Measurements from ENCODE around the gene AVL9.
"Not testable (repeated sequence)": the region's sequence is repeated elsewhere in the genome, so short reads cannot be mapped to it uniquely, and the experiment has no call there.

Gene AVL9

DNA sequence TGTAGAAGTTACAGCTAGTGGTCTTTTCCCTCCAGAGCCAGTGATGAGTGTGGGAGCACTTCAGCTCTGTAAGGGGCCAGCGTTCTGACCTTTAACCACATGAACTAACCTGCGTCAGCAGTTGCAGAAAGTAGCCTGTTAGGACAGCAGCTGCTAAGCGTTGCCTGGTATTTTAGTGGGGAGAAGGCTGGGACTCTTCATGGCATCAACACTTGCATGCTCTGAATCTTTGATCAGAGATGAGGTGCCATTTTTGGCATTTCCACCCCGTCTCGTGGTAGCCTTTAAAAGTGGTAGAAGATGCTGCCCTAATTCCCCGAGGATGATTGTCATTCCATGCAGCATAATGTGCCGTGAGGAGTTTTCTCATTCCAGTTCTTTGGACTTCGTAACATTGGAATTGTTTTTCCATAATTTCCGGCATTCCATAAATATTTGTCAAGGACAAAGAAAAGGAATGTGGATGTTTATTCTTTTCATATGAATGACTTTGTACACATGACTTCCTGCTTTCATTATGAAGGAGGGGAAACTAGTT is 92.2 kb downstream of the AVL9 start:
- DNase-seq (ENCODE audit: low spot score), result no peak

DNA sequence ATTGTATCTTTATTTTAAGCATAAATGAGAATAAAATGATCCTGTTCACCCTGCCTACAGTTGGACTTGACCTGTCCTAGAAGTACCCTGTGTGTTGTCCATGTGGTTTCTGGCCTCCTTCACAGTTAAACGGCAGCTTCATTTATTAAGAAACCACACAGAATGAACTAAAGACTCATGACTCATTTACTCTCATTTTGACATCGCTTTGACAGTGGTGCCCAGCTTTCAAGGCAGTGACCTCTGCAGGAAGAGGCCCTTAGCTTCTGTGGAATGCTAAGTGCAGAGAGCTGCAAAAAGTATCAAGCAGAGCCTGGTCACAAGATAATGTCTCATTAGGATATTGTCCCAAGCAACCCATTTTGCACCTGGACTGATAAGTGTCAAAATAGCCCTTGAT is 93.4 kb downstream of the AVL9 start:
- no peak for DNase-seq (ENCODE audit: low spot score)

DNA sequence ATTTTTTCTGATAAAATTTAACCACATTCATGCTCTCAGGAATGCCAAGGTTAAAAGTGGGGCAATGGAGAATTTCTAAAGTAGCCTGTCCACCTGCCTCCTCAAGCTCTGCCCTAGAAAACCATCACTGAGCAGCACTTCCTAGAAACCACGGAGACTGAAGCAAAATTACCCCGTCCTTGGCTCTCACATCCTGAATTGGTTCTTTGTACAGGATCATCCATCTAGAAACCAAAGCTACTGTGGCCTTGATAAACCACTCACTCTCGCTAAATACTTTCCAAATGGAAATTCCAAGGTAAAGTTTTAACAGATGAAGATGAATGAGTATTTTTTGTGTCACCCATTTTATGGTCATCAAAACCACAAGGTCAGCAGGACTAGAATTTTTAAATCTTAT is 96.6 kb downstream of the AVL9 start:
- no peak for DNase-seq (ENCODE audit: low spot score)

GRCh38 chr7:32592701-32593100 is 97.4 kb downstream of the AVL9 start:
- DNase-seq (ENCODE audit: low spot score), result no peak

- DNase-seq (ENCODE audit: low spot score), result no peak
Observed at GRCh38 chr7:32594965-32595490, 99.7 kb downstream of the AVL9 start.

- DNase-seq (ENCODE audit: low spot score), result not testable (repeated sequence)
Observed at GRCh38 chr7:32601196-32601595, 105.9 kb downstream of the AVL9 start.

DNA sequence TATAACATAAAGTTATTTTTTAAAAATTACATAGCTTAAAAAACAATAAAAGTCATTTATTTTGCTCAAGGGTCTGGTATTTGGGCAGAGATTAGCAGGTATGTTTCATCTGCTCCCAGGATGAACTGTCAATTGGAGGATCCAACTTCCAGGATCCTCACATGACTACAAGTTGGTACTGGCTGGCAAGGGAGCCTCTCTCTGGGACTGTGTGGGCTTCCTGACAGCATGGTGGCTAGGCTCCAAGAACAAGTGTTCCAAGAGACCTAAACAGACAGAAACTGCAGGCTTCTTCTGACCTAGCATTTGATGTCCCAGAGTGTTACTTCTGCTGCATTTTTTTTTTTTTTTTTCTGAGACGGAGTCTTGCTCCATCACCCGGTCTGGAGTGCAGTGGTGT is 107.2 kb downstream of the AVL9 start:
- no peak for DNase-seq (ENCODE audit: low spot score)

GRCh38 chr7:32603492-32603891 is 108.2 kb downstream of the AVL9 start:
- DNase-seq (ENCODE audit: low spot score), result not testable (repeated sequence)

DNA sequence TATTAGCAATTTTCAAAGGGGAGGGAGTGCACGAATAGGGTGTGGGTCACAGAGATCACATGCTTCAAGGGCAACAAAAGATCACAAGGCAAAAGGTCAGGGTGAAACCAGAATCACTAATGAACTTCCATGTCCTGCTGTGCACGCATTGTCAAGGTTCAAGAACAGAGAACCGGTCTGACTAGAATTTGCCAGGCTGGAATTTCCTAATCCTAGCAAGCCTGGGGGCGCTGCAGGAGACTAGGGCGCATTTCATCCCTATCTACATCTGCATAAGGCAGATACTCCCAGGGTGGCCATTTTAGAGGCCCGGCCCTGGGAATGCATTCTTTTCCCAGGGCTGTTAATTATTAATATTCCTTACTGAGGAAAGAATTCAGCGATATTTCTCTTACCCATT is 108.8 kb downstream of the AVL9 start:
- not testable (repeated sequence) for DNase-seq (ENCODE audit: low spot score)

DNA sequence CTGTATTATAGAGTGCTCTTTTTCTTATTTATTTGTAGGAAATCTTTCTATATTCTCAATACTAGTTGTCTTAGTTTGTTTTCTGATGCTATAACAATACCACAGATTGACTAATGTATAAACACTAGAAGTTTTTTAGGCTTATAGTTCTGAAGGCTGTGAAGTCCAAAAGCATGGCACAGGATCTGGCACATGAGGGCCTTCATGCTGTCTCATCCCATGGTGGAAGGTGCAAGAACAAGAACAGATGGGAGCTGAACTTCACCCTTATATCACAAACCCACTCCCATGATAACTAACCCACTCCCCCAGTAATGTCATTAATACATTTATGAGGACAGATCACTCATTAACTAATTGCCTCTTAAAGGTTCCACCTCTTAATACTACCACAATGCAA is 109.7 kb downstream of the AVL9 start:
- no peak for DNase-seq (ENCODE audit: low spot score)

GRCh38 chr7:32609463-32609862 is 114.2 kb downstream of the AVL9 start:
- DNase-seq (ENCODE audit: low spot score), result no peak

- DNase-seq (ENCODE audit: low spot score), result no peak
Observed at GRCh38 chr7:32611201-32612099, 116.2 kb downstream of the AVL9 start.

DNA sequence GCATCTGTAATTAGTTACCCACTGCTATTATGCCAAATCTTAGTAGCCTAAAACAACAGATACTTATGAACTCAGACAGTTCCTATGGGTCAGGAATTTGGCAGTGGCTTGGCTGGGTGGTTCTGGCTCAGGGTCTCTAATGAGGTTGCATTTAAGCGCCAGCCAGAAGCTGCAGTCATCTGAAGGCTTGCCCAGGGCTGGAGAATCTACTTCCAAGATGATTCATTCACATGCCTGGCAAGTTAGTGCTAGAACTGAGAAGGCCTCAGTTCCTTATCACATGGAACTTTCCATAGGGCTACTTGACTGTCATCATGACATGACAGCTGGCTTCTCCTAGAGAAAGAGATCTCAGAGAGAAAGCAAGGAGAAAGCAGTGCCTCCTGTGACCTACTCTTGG is 121.3 kb downstream of the AVL9 start:
- DNase-seq (ENCODE audit: low spot score), result peak; percentile 31

DNA sequence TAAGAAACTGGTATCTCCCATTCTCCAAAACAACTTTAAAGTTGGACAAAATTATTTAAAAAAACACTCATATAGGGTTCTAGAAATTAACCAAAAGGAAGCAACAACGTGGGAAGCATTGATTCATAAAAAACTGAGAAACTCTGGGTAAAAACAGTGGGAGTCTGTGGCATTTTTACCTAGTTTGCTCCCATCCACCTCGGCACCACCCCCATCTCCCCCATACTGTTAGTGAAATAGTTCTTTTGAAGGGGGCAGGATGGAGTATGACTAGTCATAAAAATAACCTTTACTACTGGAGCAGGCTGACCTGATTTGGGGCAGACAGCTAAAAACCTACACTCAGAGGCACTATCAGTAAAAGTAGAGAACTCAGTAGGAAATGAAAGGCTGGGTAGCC is 123.2 kb downstream of the AVL9 start:
- no peak for DNase-seq (ENCODE audit: low spot score)

DNA sequence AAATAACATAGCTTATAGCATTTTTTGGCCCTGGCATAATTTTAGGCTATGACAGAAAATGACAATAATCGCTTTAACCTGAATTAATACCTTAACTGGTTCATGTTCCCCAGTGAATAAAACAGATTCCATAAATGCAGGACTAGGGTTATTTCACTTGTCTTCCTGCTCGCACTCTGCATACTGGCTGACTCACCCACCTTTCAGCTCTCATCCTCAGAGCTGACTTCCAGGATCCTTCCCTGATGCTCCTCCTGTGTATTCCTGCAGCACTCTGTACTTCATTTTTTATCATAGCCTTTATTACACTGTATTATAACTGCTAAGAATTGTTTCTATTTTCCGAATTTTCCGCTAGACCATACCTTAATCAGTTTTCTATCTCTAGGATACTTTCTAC is 123.7 kb downstream of the AVL9 start:
- DNase-seq (ENCODE audit: low spot score), result no peak

GRCh38 chr7:32619416-32619815 is 124.1 kb downstream of the AVL9 start:
- not testable (repeated sequence) for DNase-seq (ENCODE audit: low spot score)

DNA sequence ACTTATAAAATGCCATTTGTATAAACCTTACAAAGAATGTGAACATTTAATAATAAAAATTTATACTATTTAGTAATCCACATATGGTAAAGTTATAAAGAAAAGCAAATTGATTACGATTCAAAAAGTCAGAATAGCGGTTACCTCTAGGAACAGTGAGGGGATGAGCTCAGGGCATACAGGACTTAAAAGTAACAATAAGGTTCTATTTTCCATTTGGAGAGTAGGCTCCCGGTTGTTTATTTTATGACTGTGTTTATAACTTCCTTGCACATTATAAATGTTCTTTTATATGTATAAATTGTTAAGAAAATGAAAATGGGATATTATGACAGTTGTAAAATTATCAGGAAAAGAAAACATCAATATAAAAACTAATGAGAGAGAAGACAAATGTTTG is 135.7 kb downstream of the AVL9 start:
- no peak for DNase-seq (ENCODE audit: low spot score)

DNA sequence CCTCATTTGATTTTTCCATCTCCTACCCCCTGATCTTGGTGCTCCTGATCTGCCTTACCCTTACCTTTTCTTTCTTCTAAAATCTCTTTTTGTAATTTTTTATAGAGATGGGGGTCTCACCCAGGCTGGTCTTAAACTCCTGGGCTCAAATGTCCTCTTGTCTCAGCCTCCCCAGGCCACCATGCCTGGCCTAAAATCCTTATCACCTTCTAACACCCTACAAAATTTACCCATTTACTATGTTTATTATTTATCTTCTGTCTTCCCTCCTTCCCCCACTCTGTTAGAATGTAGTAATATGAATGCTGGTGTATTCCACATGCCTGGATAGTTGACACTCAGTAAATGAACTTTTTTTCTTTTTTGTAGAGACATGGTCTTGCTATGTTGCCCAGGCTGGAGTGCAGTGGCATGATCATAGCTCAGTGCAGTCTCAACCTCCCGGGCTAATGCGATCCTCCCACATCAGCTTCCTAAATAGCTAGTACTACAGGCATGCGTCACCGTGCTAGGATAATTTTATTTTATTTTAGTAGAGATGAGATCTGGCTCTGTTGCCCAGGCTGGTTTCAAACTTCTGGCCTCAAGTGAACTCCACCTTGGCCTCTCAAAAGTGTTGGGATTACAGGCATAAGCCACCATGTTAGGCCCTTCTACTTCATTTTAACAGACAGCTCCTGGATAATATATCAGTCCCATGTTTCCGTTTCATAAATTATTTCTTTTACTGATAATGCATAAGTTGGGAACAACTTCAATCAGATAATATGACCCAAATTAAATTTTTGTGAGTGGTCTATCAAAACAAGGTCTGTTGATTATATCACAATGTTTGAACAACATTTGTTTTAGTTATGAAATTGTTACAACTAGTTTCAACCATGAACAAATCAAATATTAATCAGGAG is 136.6 kb downstream of the AVL9 start:
- DNase-seq (ENCODE audit: low spot score), result not testable (repeated sequence)

DNA sequence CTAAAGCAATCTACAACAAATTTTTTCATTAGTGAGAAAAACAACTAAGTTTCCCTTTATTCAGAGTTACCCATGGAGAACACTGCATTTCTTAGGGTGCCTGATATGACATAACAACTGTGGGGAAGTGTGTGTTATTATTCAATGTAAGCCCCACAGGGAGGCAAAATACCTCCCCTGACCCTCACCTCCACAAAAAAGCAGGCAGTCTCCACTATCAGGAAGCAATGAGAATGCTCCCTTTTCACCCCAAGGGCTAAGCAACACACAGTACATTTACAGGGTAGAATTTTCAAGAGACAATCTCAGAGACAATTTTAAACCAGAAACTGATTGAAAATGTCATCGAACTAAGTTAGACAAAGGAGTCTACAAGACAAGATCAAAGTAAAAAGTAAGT is 138.2 kb downstream of the AVL9 start:
- not testable (repeated sequence) for DNase-seq (ENCODE audit: low spot score)

GRCh38 chr7:32634798-32635393 is 139.6 kb downstream of the AVL9 start:
- DNase-seq (ENCODE audit: low spot score), result not testable (repeated sequence)

DNA sequence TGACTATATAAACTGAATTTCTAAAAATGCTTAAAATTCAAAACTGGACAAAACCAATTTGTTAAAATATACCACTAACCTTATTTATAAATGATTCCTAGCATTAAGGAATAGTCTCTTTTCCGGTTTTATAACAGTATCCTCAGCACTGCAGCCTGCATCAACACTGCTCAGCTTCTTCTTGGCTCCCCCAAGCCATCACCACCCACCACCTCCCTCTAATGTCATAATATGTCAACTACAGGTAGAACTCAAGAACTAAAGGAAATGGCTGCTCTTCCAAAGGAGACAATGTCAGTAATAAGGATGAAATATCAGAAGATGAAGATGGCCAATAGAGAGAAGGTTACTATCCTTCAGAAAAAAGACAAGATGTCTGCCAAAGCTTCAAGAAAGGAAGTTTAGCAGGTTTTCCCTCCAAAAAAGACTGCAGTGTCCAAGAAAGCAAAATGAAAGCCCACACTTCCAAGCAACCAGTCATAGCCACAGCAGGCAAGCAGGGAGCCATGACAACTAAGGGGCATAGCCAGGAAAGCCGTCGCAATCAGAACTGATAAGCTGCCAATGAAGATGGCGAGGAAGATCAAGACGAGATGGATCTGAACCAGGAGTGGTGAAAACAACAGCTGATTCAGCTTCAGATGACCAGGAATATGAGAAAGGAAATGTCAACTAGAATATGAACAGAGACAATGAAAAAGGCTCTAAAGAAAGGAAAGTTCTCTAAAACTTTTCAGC is 141.6 kb downstream of the AVL9 start:
- DNase-seq (ENCODE audit: low spot score), result not testable (repeated sequence)

Data from LoVo (cell line).